ENCODE results near the gene CD1D.
"Not testable (repeated sequence)": the region's sequence is repeated elsewhere in the genome, so short reads cannot be mapped to it uniquely, and the experiment has no call there.

CD1D gene

GRCh38 chr1:158176849-158177699 lies 3.6 kb upstream of the CD1D start:
- DNase-seq = not testable (repeated sequence)

- DNase-seq = no peak
Measured at GRCh38 chr1:158177700-158178450, 2.8 kb upstream of the CD1D start.

- DNase-seq = no peak
Measured at GRCh38 chr1:158179301-158180041, 1.2 kb upstream of the CD1D start.

GRCh38 chr1:158181577-158181922 lies 855 bp downstream of the CD1D start:
- DNase-seq = no peak

- no peak for DNase-seq
Measured at GRCh38 chr1:158185770-158186169, 5.1 kb downstream of the CD1D start.

- no peak for DNase-seq
Measured at GRCh38 chr1:158186180-158186579, 5.5 kb downstream of the CD1D start.

GRCh38 chr1:158188611-158189010 lies 7.9 kb downstream of the CD1D start:
- DNase-seq = no peak

- no peak for DNase-seq
Measured at GRCh38 chr1:158189624-158190023, 8.9 kb downstream of the CD1D start.

GRCh38 chr1:158191299-158191698 lies 10.6 kb downstream of the CD1D start:
- DNase-seq = no peak

- DNase-seq = no peak
Measured at GRCh38 chr1:158196461-158196860, 15.8 kb downstream of the CD1D start.

GRCh38 chr1:158199849-158200248 lies 19.2 kb downstream of the CD1D start:
- DNase-seq = no peak

- DNase-seq = no peak
Measured at GRCh38 chr1:158200527-158200926, 19.8 kb downstream of the CD1D start.

- peak; percentile 64 to 67 for DNase-seq
Measured at GRCh38 chr1:158203693-158204457, 23.2 kb downstream of the CD1D start.

- no peak for DNase-seq
Measured at GRCh38 chr1:158204458-158204827, 23.7 kb downstream of the CD1D start.

- DNase-seq = no peak
Measured at GRCh38 chr1:158208586-158209116, 28.0 kb downstream of the CD1D start.

- no peak for DNase-seq
Measured at GRCh38 chr1:158212320-158212719, 31.6 kb downstream of the CD1D start.

- DNase-seq = not testable (repeated sequence)
Measured at GRCh38 chr1:158223445-158223844, 42.8 kb downstream of the CD1D start.

- DNase-seq = no peak
Measured at GRCh38 chr1:158227904-158228623, 47.4 kb downstream of the CD1D start.

Measured in SHP77 (cell line).